Thyroid gland (tissue), 4 donors: ENCODE measurements around the gene SDS. TPM values are rescaled to one million over a fixed set of nuclear protein-coding genes. Genes with fewer than 3 reads are reported as not detected.

ENCODE experiments used
- DNase-seq, 2 donors: peaks; one replicate each; pipeline ENCODE4 v3.0.0-alpha.2; 2019
- H3K27ac ChIP-seq, 3 donors: fragments of 200-600 bp; sonication (generic); 1 replicate in 2 of 3; 2 replicates in 1 of 3; pipeline ENCODE4 v1.5.1; 2016 to 2019; ENCODE audit warnings: mild to moderate bottlenecking in 1 of 3, moderate library complexity in 1 of 3
- H3K27me3 ChIP-seq: fragments of 200-600 bp; sonication (generic); one replicate; pipeline ENCODE4 v1.5.1; 2019
- H3K36me3 ChIP-seq, 2 donors: fragments of 200-600 bp; sonication (generic); one replicate each; pipeline ENCODE4 v1.5.1; 2016 to 2019
- H3K4me1 ChIP-seq, 2 donors: fragments of 200-600 bp; sonication (generic); one replicate each; pipeline ENCODE4 v1.5.1; 2017 to 2019
- H3K4me3 ChIP-seq, 3 donors: fragments of 200-600 bp; sonication (generic); replicated peaks in 1 of 3; 1 replicate in 2 of 3; 2 replicates in 1 of 3; pipeline ENCODE4 v1.5.1; 2016; ENCODE audit warnings: mild to moderate bottlenecking in 1 of 3
- H3K9me3 ChIP-seq: fragments of 200-600 bp; sonication (generic); one replicate; pipeline ENCODE4 v1.5.1; 2017
- POLR2A ChIP-seq, 2 donors: fragments of 450-650 bp; IDR thresholded peaks; one replicate each; pipeline ENCODE4 v1.6.1; 2017; ENCODE audit warnings: antibody characterized with exemption in 2 of 2, mild to moderate bottlenecking in 2 of 2, moderate library complexity in 1 of 2
- WGBS, 2 donors: methylation state at CpG; one replicate each; pipeline ENCODE4 v1.1.5; 2017; 5-methylcytosine and 5-hydroxymethylcytosine counted together
- intact Hi-C: fragments of 100-400 bp; cut with DNase I; formaldehyde crosslinking; loops from one replicate; pipeline ENCODE4 v1.15.1; 2023
- total RNA-seq, 4 donors: library from RNA; depleted of rRNA; stranded (reverse); fragments of >200 nt; gene quantifications; one replicate each; pipeline ENCODE4 v1.2.3, GENCODE V29; 2016
- TF ChIP-seq, protein P1 (sequence below), 6 experiments: fragments of 200-600 bp in 3 of 6; fragments of 450-650 bp in 3 of 6; sonication (generic) in 3 of 6; IDR thresholded peaks; one replicate each; pipeline ENCODE4 v1.5.1; 2016 to 2019; ENCODE audit warnings: antibody characterized with exemption in 6 of 6, mild to moderate bottlenecking in 2 of 6, inconsistent platforms in 1 of 6, moderate library complexity in 1 of 6

SDS gene
- total RNA-seq, 4 donors from 2014 or later, result 0.33 to 1.4 TPM; not detected in 2

DNA sequence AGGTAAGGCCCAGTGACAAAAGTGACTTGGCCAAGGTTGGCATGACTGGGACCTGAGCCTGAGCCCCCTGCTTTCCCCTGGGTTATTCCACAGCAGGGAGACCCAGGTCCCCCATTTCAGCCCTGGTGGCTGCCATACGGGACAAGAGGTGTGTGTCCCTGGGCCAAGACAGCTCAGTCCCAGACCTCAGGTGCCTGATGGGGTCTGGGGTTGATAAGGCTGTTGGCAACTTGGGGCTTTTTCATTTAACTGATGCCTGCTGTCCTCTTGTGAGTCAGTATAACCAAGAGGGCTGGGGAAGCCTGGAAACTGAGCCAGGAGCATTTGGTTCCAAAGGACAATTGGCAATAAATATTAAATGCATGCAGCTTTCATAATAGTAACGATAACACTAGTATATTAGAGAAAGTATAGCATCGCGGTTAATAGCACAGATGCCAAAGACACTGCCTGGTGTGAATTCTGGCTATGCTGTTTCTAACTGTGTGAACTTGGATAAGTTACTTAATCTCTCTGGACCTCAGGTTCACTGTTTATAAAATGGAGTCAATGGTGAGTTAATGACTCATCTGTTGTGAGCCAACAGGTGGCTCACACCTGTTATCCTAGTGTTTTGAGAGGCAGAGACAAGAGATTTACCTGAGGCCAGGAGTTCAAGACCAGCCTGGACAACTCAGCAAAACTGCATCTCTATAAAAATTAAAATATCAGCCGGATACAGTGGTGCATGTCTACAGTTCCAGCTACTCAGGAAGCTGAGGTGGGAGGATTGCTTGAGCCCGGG lies 19.4 kb upstream of the SDS start:
- DNase-seq, result no peak
- Histone ChIP-seq H3K4me1 (peaks cover 25 to 35% of the 10 kb centered on the region in 2 donors), H3K9me3 (no peaks in the 10 kb centered on the region), H3K36me3 (no peaks in the 10 kb centered on the region), H3K4me3 (peak overlapping the region; percentile 34 to 52 (median 41)), H3K27me3 (no peaks in the 10 kb centered on the region), H3K27ac (peak overlapping the region; percentile 63 to 92 (median 77))
- no peak for TF ChIP-seq POLR2A (IDR thresholded peaks at IDR 0.05)
- TF ChIP-seq, protein P1, sequence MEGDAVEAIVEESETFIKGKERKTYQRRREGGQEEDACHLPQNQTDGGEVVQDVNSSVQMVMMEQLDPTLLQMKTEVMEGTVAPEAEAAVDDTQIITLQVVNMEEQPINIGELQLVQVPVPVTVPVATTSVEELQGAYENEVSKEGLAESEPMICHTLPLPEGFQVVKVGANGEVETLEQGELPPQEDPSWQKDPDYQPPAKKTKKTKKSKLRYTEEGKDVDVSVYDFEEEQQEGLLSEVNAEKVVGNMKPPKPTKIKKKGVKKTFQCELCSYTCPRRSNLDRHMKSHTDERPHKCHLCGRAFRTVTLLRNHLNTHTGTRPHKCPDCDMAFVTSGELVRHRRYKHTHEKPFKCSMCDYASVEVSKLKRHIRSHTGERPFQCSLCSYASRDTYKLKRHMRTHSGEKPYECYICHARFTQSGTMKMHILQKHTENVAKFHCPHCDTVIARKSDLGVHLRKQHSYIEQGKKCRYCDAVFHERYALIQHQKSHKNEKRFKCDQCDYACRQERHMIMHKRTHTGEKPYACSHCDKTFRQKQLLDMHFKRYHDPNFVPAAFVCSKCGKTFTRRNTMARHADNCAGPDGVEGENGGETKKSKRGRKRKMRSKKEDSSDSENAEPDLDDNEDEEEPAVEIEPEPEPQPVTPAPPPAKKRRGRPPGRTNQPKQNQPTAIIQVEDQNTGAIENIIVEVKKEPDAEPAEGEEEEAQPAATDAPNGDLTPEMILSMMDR (IDR thresholded peaks at IDR 0.05), result no peak
- intact Hi-C loops, result loop anchor here (10.0 kb wide), 2 partner anchors 68 to 228 kb away; partner anchors contain the start of gene PLBD2
- WGBS, 2 donors, result 83 to 84% methylated on average over 6 of the region's 6 CpGs

DNA sequence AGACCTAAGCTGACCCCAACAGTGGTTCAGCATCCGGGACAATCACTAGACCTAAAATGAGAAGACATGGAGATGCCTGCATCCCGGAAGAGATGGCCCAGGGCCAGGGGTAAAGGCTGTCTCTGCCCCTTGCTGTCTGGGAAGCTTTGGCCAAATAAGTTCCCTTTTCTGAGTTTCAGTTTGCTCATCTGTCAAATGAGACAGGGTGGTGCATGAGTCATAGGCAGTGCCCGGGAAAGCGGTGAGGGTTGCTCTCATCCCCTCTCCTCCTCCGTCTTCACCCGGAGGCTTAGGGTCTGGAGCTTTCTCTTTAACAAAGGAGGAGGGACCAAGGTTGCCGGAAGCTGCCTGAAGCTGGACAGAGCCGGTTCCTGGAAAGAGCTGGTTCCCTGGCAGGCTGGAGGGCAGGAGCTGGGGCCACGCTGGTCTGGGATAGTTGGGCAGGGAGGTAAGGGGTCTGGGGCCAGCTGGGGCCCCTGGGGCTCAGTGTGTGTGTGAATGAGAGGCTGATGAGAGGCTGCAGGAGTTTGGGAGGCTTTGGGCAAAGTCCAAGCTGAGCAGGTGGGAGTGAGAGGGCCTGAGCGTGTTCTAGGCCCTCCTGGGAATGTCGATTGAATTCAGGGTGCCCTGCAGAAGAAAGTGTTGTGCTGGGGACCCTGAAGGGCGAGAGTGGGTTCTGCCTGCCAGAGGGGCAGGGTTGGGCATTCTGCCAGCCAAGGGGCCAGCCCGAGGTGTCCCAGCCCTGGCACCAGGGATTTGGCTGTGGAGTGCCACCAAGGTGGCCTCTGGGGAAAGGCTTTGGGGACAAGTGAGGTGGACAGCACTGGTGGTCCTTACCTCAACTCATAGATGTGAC lies 18.6 kb upstream of the SDS start, which contains the start of gene SDSL:
Gene SDSL, plus strand, starts transcription at position 351 of the 856 bp plus-strand sequence. CDS start 5,603 bp downstream, outside the sequence.
- WGBS, 2 donors, result 8 to 13% methylated on average over 12 to 13 of the region's 13 CpGs
- intact Hi-C loops, result loop anchor here (10.0 kb wide), 2 partner anchors 67 to 227 kb away; partner anchors contain the start of gene PLBD2
- Histone ChIP-seq H3K4me3 (peak within 1 kb of the TSS; percentile 34 to 52 (median 41)), H3K27me3 (no peaks in the 10 kb centered on the region), H3K27ac (peak within 1 kb of the TSS; percentile 63 to 92 (median 77)), H3K36me3 (no peaks in the 10 kb centered on the region), H3K4me1 (peaks cover 17 to 30% of the 10 kb centered on the region in 2 donors), H3K9me3 (no peaks in the 10 kb centered on the region)
- peak in 1 of 2 donors; percentile 73 for TF ChIP-seq POLR2A (IDR thresholded peaks at IDR 0.05)
- TF ChIP-seq, protein P1 (IDR thresholded peaks at IDR 0.05), result no peak
- DNase-seq, result peak; percentile 80 to 84

DNA sequence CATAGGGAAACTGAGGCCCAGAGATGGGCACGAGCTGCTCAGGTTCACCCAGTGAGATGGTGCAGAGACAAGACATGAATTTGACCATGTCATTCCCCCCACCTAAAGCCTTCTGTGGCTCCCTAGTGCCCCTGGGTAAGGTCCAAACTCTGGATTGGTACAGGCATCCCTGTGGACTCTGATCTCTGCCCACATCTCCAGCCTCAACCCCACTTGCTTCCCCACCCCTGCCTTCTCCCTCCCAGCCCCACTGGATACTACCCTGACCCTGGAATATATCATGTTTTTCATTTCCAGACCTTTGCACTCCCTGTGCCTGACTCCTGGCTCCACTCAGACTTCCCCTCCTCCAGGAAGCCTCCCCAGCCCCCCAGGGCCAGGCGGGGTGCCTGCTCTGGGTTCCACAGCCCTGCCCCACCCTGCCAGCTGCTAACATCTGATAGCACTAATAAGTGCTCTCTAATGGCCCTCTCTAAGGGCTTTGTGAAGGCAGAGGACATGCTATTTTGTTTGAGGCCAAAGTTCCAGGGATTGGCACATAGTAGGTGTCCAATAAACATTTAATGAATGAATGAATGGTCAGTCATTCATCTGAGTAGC lies 17.4 kb upstream of the SDS start:
- DNase-seq, result no peak
- Histone ChIP-seq H3K27ac (no peak overlapping the region), H3K27me3 (no peaks in the 10 kb centered on the region), H3K36me3 (no peaks in the 10 kb centered on the region), H3K9me3 (no peaks in the 10 kb centered on the region), H3K4me3 (no peak overlapping the region), H3K4me1 (peaks cover 12 to 21% of the 10 kb centered on the region in 2 donors)
- intact Hi-C loops, result loop anchor here (10.0 kb wide), 2 partner anchors 66 to 226 kb away; partner anchors contain the start of gene PLBD2
- TF ChIP-seq, protein P1 (IDR thresholded peaks at IDR 0.05), result no peak
- no peak for TF ChIP-seq POLR2A (IDR thresholded peaks at IDR 0.05)
- WGBS, 2 donors, result 67 to 69% methylated on average over 2 of the region's 2 CpGs

DNA sequence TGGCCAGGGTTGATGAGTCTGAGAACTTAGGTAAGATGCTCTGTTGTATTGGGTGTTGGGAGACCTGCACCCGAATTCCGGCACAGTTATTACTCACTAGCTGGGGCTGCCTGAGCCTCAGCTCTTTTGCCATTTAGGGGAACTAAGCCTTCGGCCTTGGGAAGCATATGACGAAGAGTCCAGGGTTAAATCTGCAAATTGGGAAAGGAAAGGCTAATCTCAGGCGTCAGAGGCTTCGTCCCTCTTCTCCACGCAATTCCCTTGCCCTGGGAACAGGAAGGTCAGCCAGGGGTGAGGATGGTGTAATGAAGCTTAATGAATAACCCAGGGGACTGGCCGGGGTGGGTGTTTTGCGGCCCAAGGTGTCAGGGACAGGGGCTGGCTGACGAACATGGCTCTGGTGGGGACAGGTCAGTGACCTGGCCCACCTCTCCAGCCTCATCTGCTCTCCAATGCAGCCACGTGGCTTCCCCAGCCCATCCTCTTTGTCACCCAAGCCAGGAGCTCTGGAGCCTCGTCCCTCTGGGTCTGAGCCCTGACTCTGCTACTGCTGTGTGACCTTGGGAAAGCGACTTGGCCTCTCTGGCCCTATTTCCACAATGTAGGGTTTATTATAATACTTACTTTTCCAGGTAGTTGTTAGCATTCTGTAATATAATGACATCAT lies 14.7 kb upstream of the SDS start:
- H3K9me3 ChIP-seq, result no peaks in the 10 kb centered on the region
- DNase-seq, result no peak
- H3K27ac ChIP-seq, result no peak overlapping the region
- no peaks in the 10 kb centered on the region for H3K36me3 ChIP-seq
- no peaks in the 10 kb centered on the region for H3K27me3 ChIP-seq
- TF ChIP-seq, protein P1 (IDR thresholded peaks at IDR 0.05), result no peak
- TF ChIP-seq POLR2A (IDR thresholded peaks at IDR 0.05), result no peak
- H3K4me3 ChIP-seq, result no peak overlapping the region
- 61 to 83% methylated on average over 13 of the region's 13 CpGs for WGBS, 2 donors
- intact Hi-C loops, result no loop called here
- peaks cover 9 to 20% of the 10 kb centered on the region in 2 donors for H3K4me1 ChIP-seq
